IPS-NIHi7 (cell line): Measurements from ENCODE around the gene LRP1B.
"Not testable (repeated sequence)": the region's sequence is repeated elsewhere in the genome, so short reads cannot be mapped to it uniquely, and the experiment has no call there.

Experiments
- DNase-seq: peaks from one replicate; pipeline ENCODE4 v3.0.0; 2012; ENCODE audit warnings: mixed read lengths; ENCODE audit errors: extremely low spot score

The LRP1B gene

DNA sequence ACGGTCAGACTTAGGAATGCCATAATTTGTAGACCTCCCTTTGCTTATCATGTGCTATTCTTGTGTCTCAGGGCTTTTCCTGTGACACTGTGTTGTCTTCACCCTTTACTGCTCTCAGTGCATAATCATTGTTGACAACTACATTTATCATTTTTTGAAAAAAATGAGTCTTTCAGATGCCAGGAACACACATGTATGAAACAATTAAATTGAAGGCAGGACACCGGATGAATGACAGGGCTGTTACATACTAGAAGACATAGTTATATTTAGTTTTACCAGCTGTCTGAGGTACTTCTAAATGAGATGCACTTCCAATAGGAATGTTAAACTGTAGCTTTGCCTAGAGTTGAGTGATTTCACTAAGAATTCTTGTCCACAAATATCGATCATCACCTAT, 243.5 kb downstream of the LRP1B start:
- DNase-seq = no peak

DNA sequence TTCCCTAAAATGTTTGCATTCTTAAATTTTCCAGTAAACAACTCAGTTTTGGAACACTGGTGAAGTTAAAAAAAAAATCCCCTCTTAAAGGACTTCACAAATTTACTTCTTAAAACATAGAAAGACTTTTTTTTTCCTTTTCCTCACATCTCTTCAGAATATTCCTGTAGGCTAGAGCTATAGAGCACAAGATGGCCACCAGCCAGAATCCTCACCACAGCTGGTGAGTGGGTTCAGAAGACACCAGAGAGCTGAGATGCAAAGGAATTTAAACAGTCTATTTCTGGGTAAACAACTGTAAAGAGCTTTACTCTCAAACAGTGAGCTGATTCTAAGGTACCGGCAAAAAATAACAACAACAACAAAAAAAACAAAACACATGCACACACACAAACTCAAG, 252.8 kb downstream of the LRP1B start:
- no peak for DNase-seq

DNA sequence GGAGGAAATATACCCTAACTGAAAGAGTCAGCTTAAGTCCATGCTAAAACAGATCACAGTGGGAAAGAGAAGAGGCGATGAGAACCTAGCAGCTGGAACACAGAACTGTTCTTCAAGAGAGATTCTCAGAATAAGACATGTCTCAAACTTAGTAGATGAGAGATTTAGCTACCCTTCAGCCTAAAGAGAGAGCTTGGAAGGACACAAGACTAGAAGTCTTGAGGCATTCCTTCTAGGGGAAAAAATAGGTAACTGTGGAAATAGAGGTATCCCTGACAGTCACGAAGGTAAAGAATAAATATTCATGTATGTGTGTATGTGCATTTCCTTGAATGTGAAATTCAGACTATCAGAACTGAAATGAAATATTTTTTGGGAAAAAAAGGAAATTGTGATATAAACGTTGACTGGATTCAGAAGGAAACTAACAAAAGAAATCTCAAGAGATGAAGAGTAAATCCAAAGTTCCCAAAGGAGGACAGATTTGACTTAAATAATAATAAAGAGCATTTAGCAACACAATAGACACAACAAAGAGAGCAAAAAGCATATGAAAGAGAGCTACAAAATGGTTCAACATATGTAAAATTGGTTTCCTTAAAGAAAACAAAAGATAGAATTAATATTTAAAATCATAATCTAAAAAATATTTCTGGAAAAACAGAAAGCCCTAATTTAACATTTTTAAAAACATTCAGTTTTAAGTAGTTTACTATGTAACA, 258.7 kb downstream of the LRP1B start:
- DNase-seq = no peak

DNA sequence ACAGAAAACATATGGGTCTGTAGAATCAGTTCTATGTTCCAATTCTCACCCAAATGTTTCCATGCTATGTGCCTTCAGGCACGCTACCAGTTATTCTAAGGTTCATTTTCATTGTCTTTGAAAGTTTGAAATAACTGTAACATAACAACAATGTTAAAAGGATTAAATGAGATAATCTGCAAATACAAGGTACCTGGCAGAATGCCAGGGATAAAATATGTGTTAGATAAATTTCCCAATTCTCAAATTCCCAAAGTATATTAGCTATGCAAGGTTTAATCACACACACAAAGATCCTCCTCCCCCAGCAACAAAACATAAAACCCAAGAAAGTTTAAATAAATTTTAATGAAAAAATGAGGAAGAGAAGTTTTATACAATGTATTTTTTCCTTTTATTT, 261.2 kb downstream of the LRP1B start:
- DNase-seq = no peak

DNA sequence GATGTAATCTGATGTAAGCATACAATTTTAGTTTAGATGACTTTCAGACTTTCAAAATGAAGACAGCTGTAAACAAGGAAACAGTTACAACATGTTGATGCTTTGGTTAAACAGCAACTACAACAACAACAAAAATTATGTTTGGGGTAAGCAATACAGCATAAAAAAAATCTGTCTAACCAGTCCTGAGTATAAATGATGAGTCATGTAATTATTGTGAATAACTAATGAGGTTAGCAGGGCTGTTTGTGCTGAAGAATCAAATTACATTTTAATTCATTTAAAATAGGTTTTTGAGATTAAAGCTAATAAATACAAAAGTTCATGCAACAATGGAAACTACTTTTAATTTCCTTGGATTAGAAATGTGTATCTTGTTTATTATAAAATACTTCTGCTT, 266.9 kb downstream of the LRP1B start:
- no peak for DNase-seq

DNA sequence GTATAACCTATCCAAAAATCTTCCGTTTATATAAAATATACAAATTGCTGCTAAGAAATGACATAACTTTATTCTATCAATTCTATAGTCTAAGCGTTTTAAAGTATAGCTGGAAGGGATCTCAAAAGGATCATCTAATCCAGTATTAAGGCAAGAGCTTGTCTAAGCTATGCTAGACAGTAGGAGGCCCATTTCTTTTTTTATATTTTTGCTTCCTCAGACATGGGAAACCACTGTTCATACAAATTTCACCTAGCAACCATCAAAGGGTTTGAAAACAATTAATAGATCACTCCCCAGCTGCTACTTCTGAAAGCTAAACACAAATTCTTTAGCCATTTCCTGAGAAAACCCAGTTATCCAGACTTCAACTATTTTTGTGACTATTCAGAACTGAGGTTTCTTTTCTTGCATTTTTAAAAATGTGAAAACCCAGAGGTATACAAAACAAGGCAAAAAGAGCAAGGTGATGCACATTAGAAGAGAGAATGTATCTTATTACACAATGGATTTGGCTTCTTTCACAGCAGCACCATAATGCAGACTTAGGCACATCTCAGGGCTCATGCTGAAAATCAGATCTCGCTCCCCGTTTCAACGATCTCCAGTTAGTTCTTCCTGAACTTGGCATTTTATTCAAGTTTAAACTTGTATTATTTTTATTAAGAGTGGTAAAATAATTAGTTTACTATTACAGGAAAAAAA, 274.4 kb downstream of the LRP1B start:
- no peak for DNase-seq

DNA sequence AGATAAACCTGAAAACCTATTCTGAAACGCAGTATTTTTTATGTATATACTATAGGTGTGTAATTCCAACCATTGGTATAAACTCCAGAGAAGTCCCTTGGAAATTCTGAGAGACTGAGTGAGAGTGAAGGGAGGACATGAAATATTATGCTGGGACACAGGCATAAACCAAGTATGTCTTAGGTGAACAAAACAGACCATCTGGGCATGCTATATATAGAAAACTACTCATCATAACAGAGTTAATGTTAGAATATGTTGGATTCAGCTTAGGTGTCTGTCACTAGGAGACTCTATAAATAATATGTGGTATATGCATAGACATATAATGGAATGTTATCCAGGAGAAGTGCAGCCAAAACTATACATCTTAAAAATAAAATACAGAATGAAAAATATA, 282.6 kb downstream of the LRP1B start:
- DNase-seq = no peak

DNA sequence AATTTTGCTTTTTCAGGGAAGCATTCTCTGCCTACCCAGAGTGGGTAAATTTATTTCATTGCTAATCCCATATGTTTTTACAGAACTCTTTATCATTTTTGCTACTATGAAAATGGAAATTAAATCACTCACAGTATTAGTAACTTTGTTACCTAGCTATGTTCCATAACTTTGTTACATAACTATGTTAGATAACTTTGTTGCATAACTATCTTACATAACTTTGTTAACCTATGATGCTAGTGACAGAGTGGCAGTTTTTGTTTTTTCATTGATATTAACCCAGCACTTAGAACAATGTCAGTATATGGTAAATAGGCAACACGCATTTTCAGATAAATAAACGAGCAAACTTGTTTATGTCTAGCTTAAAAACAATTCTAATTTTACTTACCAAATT, 286.6 kb downstream of the LRP1B start:
- no peak for DNase-seq

DNA sequence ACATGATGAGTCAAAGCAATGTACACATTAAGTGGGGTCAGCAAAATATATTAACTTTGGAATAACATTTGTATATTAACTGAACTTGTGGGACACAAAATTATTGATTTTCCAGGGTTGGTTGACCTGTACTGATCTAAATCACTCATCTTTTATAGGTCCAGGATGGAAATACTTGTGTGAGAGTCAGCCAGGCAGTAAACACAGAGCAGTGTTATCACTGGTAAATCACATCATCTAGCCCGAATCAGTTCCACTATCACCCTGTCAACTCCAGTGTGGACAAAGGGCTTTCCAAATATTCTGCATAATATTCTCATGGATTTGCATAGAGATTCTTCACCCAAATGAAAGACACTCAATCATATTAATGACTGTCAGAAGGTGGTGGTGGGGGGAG, 295.7 kb downstream of the LRP1B start:
- no peak for DNase-seq

DNA sequence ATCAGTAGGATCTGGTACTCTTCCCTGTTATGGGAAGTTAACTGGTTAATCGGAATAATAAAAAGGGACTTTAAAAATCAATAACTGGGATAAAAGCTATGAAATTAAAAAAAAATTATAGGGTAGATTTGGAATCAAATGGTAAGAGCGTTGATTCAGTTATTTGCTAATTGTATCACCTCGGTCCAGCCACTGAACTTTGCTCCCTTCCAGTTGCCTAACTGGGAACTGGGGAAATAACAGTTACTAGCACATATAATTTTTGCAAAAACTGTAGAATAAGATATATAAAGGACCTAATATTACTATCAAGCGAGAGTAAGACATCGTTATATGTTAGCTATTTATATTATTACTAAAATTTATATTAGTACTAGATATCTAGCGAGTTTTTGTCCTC, 302.1 kb downstream of the LRP1B start:
- DNase-seq = no peak

DNA sequence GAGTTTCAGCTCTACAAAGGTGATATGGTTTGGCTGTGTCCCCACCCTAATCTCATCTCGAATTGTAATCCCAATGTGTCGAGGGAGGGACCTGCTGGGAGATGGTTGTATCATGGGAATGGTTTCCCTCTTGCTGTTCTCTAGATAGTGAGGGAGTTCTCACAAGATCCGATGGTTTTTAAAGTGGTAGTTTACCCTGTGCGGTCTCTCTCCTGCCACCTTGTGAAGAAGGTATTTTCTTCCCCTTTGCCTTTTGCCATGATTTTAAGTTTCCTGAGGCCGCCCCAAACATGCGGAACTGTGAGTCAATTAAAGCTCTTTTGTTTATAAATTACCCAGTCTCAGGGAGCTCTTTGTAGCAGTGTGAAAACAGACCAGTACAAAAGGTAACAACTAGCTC, 306.0 kb downstream of the LRP1B start:
- DNase-seq = no peak

DNA sequence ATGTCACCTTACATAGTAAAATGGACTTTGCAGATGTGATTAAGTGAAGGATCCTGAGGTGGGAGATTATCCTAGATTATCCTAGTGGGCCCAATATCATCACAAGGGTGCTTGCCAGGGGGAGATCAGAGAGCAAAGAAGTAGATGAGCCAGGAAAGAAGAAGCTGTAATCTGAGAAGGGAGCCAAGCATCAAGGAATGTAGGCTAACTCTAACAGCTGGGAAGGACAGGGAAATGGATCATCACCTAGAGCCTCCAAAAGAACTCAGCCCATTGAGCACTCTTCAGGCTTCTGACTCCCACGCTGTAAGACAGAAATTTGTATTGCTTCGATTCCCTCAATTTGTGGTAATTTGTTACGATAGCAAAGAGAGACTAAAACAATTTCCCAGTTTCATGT, 309.9 kb downstream of the LRP1B start:
- peak; percentile 20 for DNase-seq

DNA sequence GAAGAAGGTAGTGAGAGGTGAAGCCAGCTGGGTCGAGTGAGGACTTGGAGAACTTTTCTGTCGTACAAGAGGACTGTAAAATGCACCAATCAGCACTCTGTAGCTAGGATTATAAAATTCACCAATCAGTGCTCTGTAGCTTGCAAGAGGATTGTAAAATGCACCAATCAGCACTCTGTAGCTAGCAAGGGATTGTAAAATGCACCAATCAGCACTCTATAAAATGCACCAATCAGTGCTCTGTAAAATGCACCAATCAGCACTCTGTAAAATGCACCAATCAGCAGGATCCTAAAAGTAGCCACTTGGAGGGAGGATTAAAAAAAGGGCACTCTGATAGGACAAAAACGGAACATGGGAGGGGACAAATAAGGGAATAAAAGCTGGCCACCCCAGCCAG, 315.5 kb downstream of the LRP1B start:
- not testable (repeated sequence) for DNase-seq

DNA sequence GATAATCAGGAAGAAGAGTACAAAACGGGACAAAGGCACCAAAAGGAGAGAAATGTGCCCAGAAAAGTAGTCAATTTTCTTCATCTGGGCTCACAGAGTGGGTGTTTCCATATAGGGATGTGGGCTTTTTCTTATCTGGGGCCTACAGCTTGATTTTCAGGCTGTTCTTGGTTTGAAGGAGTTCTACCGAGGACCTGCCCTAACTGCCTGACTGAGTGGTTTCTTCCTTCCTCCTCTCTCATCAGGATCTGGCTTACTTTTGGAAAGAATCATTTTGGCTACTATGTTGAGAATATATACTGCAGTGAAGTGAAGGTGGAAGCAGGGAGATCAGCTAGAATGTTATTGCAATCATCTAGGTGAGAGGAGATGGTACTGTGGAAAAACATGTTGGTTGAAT, 316.7 kb downstream of the LRP1B start:
- DNase-seq = no peak

DNA sequence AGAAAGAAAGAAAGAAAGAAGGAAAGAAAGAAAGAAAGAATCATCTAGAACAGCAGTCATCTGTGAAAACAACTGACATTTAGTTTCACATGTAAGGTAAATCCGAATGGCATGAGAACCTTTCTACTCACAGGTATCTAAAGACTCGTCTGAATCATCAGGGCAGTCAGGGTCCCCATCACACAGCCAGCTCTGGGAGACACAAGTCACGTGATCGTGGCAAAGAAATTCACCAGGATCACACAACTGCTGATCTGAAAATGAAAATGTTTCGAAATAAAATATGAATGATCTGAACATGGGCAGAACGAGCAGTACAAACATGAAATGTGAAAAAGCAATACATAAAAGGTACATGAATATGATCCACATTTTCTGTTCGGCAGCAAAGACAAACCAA, 320.7 kb downstream of the LRP1B start:
- no peak for DNase-seq

DNA sequence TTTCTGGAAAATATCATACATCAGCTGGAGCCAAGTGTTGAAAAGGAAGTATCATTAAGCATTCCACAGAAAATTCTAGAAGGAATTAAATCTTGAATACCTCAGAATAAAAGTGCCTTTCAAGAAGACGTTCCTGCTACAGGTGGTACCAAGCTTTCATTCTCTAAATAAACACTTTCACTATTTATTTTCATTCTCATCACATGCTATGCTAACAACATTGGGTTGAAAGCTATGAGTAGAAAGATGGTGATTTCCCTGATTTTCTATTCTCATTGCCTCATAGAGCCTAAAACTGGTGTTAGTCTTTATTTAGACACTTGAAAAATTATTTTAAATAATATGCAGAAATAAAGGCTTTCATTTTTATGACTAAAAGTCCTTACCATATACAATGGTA, 324.7 kb downstream of the LRP1B start:
- DNase-seq = no peak

DNA sequence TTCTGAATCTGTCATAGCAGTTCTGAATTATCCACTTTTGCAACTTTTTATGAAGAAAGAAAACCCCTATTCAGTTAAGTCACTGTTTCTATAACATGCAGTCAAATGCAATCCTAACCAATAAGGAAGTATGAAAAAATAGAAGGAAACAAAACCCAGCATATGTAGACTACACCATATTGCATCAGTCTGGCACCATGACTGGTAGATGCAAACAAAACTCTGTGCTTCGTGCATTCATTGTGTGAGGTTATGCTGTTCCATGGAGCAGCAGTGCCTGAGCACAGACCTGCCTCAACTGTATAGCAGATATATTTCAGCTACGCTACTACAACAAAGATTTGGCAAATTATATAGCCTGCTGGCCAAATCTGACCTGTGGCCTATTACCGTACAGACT, 325.5 kb downstream of the LRP1B start:
- DNase-seq = no peak

DNA sequence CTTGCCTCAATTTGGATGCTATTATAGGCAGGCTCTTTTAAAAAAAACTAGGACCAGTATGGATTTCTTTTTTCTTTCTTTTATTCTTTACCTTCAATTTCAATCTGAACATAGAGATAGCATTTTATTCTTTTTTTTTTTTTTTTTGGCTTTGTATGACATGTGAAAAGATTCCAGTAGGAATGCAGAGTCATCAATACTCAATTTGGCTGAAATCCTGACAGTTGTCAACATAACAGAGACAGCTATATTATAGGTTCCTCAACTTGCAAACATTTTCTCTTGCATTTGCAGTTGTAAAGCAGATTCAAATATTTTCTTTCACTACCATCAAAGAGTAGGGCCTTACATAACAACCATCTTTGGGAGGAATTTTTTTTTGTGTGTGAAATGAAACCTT, 334.4 kb downstream of the LRP1B start:
- DNase-seq = no peak

DNA sequence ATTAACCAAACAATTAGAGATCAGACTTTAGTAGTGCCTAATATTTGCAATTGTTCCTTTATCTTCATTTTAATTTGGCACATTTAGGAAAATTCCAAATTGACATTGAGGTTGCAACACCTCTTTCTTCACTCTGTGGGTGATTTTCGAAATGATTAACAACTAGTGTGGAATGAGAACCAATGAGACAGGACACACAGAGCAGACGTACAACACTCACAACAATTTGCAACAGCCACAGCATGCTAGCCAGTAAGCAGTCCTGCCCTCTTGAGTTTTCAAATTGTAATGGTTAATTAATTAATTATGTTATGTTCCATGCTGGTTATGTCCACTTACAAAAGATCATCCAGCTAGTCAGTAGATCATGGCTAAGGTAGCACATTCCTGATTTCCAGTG, 339.3 kb downstream of the LRP1B start:
- DNase-seq = no peak

DNA sequence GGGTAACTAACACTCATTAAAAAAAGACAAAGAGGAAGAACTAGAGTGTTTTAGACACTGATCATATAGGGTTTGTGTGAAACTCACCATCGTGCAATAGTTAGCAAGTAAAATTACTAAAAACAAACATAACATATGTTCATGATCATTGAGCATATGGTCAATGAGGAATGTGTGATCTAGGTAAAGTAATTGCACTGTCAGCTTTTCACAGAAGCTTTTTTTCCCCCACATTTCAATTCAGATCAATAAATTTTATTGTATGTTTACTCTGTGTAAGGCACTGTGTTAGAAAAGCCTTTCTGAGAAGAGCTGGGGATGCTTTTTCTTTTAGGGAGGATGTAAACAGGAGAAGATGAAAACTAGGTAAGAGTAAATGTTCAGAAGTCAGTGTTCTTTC, 348.2 kb downstream of the LRP1B start:
- DNase-seq = no peak

DNA sequence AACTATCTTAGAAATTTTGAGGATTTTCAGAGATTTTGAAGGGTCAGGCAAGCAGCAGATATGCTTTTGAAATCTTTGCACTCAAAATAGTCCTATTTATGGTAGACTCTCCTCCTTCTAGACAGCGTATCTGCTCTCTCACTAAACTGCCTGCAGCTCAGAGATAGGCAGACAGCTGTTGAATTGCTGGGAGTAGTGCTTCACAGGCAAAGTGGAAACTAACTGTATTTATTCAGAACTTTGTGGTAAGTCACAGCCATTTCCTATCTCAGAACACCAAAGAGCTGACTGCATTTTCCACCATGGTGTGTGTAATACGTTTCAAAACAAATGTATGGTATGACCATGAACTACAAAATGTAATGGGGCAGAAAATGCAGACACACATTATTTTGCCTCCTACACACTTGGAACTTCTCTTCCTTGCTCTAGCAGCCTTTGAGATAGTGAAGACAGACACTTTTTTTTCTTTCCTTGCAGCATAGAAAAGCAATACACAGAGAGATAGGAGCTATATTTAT, 352.4 kb downstream of the LRP1B start:
- DNase-seq = no peak

DNA sequence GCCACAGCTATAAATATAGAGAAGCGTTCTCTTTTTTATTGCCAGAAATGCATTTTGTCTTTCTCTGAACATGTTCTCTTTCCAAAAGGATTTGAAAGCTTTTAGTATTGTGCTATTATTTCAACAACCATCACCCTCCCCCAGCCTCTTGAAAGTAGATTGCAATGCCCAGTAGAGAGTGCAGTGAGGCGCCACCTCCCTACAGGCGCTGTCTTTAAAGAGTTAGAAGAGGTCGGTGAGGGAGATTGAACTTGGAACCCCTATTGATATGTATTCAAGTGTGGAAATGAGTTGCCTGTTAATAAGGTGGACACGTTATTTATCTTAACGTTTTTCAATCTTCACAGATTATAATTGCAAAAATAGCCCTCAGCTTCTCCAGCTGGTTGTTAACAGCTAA, 360.3 kb downstream of the LRP1B start:
- peak; percentile 13 for DNase-seq

DNA sequence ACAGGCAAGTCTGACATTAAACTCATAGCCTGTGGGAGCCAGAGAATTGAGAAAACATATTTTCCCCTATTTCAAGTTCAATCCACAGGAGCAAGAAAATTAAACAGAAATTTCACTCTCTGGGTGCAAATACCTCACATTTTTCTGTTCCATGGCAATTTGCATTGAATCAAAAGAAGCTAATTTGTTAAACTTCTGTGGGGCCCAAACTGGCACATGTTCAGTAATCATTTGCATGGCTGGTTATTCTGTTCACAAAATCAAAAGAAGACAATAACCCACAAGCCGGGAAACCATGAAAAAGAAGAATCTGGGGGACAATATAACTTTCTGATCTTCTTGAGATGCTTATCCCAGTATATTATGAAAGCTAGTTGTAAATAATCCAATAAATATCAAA, 363.1 kb downstream of the LRP1B start:
- no peak for DNase-seq

DNA sequence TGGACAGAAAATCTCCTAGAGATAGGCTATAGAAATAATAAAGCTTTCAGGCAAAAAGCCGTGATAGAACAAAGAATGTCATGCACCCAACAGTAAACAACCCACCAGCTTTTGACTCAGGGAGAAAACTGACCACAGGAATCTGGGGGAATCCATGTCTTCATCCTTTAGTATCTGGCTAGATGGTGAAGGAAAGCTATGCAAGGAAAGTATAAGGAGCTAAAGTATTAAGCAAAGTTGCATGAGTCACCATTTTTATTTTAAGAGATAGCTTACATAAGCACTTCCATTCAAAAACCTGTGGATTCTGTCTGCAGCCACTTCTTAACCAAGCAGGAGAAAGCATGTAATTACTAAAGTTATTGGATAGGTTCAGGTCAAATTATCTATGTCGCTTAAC, 363.8 kb downstream of the LRP1B start:
- no peak for DNase-seq
